EL (cell line): ENCODE measurements around the gene SKP1.
A peak's percentile ranks its signal among the peaks of the same experiment; 100 is the strongest.
"Not testable (repeated sequence)": the region's sequence is repeated elsewhere in the genome, so short reads cannot be mapped to it uniquely, and the experiment has no call there.

Source experiments
- DNase-seq: peaks from one replicate; pipeline ENCODE4 v3.0.0-alpha.2; 2016

The SKP1 gene

GRCh38 chr5:134175921-134176510, 734 bp downstream of the SKP1 start:
- DNase-seq, result peak; percentile 32

GRCh38 chr5:134174841-134175839, 1.6 kb downstream of the SKP1 start:
- peak; percentile 45 for DNase-seq

- no peak for DNase-seq
Measured at GRCh38 chr5:134171972-134172371, 4.8 kb downstream of the SKP1 start.

GRCh38 chr5:134162592-134162991, 14.2 kb downstream of the SKP1 start:
- no peak for DNase-seq

GRCh38 chr5:134161513-134162395, 15.0 kb downstream of the SKP1 start:
- DNase-seq, result no peak

GRCh38 chr5:134153657-134154056, 23.1 kb downstream of the SKP1 start:
- DNase-seq, result no peak

- no peak for DNase-seq
Measured at GRCh38 chr5:134153241-134153640, 23.5 kb downstream of the SKP1 start.

GRCh38 chr5:134152173-134152832, 24.4 kb downstream of the SKP1 start:
- DNase-seq, result not testable (repeated sequence)

GRCh38 chr5:134151723-134152122, 25.0 kb downstream of the SKP1 start:
- DNase-seq, result no peak

- DNase-seq, result no peak
Measured at GRCh38 chr5:134149571-134150303, 27.0 kb downstream of the SKP1 start.

- no peak for DNase-seq
Measured at GRCh38 chr5:134148986-134149539, 27.7 kb downstream of the SKP1 start.

- DNase-seq, result no peak
Measured at GRCh38 chr5:134148316-134148715, 28.4 kb downstream of the SKP1 start.

GRCh38 chr5:134146651-134147518, 29.9 kb downstream of the SKP1 start:
- DNase-seq, result no peak

- peak; percentile 70 for DNase-seq
Measured at GRCh38 chr5:134145779-134146581, 30.8 kb downstream of the SKP1 start.

- no peak for DNase-seq
Measured at GRCh38 chr5:134145041-134145757, 31.6 kb downstream of the SKP1 start.

- DNase-seq, result no peak
Measured at GRCh38 chr5:134143944-134144941, 32.5 kb downstream of the SKP1 start.

- DNase-seq, result no peak
Measured at GRCh38 chr5:134143431-134143830, 33.3 kb downstream of the SKP1 start.

- no peak for DNase-seq
Measured at GRCh38 chr5:134142806-134143205, 33.9 kb downstream of the SKP1 start.
